NCI-H526 (cell line): ENCODE data around the gene UACA.
A peak's percentile ranks its signal among the peaks of the same experiment; 100 is the strongest.
"Not testable (repeated sequence)": the region's sequence is repeated elsewhere in the genome, so short reads cannot be mapped to it uniquely, and the experiment has no call there.

ENCODE experiments used
- DNase-seq, 2 experiments: peaks; one replicate each; lab custom pipeline; 2025; lab: John Stamatoyannopoulos, UW

Gene UACA

DNA sequence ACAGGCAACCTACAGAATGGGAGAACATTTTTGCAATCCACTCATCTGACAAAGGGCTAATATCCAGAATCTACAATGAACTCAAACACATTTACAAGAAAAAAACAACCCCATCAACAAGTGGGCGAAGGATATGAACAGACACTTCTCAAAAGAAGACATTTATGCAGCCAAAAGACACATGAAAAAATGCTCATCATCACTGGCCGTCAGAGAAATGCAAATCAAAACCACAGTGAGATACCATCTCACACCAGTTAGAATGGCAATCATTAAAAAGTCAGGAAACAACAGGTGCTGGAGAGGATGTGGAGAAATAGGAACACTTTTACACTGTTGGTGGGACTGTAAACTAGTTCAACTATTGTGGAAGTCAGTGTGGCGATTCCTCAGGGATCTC, 100.3 kb downstream of the UACA start:
- DNase-seq: not testable (repeated sequence)

DNA sequence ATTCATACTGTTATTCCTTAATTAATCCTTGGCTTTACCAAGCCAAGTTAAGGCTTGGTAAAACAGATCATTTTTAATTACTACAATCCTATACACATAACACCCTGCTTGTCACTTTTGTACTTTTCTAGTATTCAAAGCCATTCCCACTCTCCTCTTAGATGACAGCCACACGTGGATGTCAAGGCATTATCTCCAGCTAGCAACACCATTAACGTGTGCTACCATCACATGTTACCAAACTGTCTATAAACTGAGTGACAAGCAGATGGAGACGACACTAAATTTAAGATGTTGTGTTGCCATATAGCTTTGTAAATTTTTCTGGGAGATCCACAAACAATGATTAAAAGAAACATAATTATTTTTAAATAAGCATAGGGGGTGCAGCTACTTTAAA, 103.7 kb downstream of the UACA start:
- DNase-seq: no peak

DNA sequence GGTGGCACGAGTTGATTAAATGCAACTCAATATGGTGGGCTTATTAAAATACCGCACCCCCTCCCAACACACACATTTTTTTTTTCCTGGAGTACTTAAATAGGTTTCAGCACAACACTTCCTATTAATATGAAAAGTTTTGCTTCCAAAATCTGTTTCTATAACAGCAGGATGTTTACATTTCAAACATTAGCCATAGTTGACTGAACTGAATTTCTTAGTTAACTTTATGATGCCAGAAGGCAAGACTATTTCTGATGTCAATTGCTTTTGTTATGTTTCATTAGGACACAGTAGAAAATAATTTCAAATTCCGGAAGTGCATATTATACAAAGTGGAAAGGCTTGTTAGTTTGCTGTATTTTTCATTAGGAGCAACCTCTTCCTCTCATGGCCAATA, 104.7 kb downstream of the UACA start:
- DNase-seq: no peak

DNA sequence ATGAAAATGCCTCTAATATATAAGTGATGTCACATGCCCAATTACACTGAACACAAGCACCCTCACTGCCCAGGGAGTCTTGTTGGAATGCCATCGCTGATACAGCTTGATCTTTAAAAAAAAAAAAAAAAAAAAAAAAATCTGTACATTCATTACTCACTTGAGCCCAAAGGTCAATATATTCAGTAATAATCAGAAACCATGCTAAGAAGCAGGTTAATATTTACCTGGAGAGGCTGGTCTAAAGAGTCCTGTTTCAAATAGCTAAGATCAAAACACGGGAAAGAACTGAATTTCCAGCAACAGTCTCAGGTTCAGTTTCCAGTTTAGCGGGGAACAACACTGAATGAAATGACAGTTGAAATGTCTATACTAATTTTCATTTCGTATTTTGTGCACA, 109.9 kb downstream of the UACA start:
- DNase-seq: no peak

DNA sequence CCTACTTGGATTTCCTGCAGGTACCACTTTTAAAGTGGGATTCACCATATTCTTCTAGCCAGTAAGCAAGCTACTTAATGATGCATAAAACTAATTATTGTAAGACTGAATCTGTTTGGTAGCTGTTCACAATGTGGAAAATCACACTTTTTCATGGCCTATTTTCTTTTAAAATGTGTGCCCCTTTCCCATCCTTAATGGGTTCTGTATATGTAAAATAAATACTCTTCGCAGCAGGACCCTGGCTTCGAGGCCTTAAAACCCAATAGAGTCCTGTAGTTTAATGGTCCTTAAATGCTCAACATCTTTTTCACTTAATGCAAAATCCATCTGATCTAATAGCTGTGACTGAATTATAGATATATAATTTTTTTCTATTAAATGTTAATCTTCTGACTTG, 111.0 kb downstream of the UACA start:
- no peak for DNase-seq

DNA sequence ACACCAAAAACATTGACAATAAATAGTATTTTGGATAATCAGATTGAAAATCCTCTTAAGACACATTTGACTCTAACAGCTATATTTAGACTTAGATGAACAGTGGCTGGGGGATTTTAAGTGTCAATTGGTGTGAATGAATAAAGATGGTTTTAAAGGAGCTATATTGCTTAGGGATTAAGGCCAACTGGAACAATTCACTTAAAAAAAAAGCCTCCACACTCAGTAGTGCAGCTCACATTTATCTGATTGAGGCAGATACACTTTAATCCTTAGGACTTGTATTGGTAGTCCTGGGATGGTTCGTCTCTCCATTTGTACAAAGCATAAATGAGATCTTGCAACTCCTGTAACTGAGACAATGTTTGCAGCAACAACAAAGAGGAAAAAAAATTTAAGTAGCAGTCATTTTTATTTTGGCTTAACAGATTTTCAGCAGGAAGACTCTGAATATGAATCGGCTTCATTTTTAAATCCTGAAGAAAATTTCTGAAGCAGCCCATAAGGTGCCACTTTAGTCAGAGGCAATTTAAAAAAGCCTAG, 112.0 kb downstream of the UACA start:
- no peak for DNase-seq

DNA sequence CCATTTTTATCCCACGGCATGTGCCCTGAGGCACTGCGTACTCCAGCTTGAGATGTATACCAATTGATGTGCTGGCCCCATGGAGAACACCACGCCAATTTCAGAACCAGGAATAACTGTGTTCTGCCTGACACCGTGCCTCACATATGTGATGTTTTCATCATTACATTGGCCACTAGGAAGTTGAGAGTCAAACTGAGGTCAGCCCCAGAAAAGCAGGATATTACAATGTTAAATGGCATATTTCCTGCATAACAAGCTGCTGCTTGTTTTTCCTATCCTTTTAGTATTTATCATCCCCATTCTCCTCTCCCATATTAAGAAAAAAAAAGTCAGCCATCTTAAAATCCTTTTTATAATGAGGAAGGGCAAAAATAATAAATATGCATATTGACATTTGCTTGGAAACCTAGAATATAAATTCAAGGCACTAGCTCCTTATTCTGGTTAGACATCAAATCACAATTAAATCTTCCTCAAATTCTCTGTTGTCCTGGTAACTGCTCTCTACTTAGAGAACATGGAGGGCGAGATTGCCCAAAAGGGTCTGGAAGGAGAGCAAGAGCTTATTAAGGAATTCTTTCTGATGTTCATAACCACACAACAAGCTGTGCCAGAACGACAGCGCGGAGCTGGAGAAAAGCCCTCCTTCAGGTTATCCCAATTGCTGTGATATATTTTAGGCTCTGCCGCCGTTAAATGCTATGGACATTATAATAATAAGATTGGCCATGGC, 112.6 kb downstream of the UACA start:
- no peak for DNase-seq

DNA sequence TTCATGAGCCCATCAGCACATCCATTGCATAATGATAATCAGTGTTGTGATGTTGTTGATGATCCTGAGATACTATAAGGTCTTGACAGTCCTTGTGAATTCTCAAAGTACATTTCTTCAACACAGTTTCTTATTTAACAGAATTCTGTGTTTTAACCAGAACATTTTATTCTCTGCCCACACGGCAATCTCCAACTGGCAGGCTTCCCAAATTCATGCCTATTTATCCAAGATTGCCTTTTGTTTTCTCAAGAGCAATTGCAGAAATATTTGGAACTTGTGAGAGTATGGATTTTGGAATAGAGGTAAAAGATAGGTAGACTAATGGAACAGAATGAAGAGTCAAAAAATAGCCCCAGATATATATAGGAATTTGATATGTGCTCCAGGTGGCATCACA, 116.0 kb downstream of the UACA start:
- DNase-seq: no peak

DNA sequence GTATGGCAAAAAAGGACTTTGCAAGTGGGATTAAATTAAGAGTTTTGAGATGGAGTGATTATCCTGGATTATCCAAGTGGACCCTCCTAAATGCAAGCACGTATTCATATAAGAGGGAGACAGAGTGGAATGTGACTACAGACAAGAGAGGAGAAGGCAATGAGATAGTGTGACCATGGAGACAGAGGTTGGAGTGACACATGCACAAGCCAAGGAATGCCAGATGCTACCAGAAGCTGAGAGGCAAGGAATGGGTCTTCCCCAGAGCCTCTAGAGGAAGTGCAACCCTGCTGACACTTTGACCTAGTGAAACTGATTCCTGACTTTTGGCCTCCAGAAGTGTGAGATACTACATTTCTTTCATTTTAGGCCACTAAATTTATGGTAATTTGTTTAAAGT, 117.2 kb downstream of the UACA start:
- DNase-seq: no peak

DNA sequence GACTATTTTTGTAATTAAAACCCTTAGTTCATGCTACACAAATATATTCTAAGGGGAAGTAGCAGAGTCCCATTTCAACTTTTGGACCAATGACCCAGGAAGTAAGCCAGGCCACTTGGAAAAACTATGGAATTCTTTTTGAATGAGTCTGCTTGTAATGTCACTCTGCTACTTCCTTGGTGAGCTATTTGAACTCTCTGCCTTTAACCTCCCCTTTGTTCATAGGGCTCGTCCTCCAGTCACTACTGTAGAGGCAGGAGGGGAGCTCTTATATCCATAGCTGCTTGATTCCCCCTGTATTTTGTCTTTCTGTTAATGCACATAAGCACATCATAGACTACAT, 119.6 kb downstream of the UACA start:
- DNase-seq: no peak

DNA sequence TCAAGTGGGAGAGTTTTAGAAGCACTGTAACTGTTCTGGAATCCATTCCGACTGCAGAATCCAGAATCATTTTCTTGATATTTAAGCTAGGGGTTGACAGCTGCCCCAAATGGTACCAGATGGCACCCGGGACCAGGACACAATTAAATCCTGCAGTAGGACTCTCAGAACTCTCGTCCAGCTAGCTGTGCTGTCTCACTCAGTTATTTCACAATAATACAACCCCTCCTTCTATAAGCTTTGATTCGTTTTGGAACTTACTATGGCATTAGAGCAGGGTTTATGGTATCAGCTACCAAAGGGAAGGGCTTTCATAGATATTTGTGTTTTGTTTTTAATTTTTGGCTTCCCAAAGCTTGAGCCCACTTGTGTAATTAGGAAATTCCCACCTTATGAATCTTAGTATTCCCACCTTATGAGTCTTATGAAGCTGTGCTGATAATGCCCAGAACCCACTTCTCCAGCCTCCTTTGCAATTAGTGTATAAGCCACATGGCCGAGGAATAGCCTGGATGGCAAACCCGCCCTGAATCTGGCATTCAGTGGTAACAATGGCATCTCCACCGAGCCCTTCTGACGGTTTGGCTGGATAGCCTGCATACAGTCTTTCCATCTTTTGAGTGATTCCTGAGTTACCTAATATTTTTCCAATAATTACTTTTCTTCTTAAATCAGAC, 120.1 kb downstream of the UACA start:
- DNase-seq: no peak

DNA sequence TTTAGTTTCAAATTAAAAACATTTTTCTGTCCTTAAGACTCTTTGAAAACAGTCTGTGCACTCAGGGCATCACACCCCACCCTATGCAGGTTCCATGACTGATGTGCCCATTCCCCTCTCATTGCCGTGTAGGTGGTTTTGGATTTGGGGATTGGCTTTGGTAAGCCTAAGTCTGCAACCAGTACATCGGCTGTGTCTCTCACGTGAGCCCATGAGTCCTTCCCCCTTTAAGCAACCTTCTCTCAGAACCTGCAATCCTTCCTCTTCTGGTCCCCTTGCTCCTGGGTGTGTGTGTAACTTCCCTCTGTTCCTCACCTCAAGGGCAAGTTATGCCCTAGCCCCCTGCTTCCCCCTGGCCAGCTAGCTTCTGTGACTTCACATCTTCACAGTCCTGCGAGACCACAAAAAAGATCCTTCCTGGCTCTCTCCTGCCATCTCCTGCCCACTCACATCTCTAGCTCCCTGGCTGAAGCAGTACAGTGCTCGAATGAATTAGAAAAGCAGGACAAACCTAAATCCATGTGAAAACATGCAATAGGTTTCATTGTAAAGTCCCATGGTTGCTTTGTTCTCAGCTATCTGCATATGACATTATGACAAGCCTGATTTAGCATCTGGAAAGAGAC, 126.7 kb downstream of the UACA start:
- peak in 1 of 2 experiments; percentile 22 for DNase-seq

DNA sequence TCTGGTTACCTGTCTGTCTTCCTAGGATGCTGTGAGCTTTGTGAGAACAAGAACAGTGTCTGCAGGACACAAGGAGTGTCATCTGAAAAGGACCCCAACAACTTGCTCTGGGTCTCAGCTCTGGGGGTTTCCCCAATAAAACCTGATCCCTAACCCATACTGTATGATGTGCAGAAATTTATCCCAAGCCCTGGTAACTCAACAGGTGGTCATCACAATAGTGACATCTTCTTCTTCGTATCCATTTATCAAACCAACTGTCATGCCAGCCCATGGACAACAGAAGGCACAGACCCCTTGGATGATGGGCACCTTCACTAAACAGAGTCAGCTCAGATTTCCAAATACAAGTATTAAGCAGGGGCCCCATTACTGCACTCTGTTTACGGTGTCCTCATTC, 127.5 kb downstream of the UACA start:
- DNase-seq: no peak

DNA sequence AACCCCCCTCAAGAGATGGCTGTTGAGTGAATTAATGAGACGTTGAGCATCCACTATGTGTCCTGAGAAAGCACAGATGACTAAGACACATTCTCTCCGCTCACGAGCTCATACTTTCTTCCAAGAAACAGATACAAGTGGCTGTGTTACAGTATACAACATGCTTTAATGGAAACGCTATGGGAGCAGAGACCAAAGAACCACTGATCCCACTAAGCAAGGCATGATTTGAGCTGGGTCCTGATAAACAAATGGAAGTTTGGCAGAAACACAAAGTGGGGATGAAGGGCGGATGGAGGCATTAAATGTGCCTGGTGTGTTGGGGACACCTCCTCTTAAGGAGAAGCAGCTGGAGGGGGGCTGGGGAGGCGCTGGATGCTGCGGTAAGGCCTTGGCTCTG, 129.4 kb downstream of the UACA start:
- DNase-seq: no peak

DNA sequence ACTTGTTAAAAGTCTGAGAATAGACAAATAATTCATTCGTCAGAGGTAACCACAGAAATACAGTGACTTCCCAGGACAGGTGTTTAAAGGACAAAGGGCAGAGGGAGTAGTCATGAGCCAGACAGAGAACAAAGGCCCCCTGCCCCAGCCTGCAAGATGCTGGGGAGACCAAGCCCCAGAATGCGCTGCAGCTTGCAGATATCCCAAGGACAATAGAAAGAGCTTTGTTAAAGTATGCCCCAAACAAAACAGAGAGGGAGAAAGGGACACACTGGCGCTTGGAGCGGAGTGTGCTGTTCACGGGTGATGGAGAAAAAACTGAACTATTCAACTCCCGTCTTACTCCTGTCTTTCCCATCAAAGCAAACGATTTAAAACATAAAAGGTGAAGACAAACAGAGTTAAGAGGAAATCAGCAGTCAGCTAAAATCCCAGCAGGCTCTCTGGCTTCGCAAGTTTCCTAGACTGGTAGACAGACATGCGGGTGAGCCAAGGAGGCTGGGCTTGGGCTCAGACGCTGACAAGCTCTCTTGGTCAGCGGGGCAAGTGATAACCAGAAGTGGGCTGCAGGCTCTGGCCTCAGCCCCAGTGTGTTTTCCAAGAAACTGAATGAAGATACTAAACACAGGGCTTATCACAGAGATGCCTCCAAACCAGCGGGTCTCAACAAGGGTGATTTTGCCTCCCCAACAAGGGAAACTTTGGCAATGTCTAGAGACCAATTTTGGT, 130.1 kb downstream of the UACA start:
- peak in 1 of 2 experiments; percentile 8 for DNase-seq

DNA sequence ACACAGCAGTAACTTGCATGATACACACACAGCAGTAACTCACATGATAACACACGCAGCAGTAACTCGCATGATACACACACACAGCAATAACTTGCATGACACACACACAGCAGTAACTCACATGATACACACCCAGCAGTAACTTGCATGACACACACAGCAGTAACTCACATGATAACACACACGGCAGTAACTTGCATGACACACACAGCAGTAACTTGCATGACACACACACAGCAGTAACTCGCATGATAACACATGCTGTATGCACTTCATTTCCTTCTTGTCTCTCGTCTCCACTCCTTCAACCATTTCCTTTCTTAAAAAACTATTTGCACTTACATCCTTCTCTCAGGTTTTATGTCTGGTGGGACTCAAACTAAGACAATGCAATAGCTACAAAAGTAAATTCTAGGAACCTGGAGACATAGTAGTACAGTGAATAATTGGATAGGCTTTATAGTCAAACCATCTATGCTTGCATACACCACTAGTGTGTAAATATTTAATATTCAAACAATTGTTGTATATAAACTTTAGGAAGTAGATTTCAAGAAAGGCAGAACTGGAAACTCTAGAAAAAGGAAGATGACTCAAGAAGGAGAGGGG, 130.8 kb downstream of the UACA start:
- no peak for DNase-seq

DNA sequence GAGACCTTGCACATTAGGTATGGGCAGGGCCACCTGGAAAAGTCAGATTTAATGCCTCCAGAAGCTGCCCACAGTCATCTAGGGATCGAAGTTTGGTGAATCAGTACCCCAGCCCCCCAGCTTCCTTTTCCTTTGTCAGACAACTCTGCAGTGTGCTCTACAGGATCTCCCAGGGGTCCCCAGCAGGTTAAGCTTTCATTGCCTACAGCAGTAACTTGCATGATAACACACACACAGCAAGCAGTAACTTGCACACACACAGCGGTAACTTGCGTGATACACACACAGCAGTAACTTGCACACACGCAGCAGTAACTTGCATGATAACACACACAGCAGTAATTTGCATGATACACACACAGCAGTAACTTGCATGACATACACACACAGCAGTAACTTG, 131.3 kb downstream of the UACA start:
- DNase-seq: no peak

DNA sequence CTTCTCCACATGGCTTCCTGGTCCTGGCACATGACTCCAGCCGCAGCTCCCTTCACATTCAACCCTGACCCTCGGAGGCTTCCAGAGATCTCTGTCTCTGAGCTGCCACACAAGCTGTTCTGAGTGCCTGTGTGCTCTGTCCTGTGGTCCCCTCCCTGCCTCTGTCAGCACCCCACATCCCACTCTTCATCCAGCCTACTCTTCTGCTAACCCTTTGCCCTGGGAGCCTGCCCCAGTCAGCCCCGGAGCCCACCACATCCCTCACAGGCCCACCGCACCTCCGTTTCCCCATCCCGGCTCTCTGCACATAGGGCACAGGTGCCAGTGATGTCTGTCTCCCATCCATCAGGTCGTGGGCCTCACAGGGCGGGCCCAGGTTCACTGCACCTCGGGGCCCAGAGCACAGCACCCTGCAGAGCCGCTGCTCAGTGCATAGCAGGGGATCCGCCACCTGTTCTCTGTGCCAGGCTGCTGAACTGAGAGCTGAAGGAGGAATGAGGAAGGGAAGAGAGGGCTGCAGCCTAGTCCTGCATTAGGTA, 133.6 kb downstream of the UACA start:
- no peak for DNase-seq

DNA sequence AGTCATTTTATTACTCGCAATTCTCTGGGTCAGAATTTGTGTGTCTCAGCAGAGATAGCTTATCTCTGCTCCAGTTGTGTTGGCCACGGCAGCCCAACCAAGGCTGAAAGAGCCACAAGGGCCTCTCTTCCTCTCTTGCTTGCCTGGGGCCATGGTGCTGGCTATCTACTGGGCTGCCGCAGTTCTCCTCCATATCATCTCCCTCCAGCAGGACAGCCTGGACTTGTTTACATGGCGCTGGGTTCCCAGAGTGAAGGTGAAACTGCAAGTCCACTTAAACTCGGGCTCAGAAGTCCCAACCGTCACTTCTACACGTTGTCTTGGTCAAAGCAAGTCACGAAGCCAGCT, 134.8 kb downstream of the UACA start:
- DNase-seq: no peak

DNA sequence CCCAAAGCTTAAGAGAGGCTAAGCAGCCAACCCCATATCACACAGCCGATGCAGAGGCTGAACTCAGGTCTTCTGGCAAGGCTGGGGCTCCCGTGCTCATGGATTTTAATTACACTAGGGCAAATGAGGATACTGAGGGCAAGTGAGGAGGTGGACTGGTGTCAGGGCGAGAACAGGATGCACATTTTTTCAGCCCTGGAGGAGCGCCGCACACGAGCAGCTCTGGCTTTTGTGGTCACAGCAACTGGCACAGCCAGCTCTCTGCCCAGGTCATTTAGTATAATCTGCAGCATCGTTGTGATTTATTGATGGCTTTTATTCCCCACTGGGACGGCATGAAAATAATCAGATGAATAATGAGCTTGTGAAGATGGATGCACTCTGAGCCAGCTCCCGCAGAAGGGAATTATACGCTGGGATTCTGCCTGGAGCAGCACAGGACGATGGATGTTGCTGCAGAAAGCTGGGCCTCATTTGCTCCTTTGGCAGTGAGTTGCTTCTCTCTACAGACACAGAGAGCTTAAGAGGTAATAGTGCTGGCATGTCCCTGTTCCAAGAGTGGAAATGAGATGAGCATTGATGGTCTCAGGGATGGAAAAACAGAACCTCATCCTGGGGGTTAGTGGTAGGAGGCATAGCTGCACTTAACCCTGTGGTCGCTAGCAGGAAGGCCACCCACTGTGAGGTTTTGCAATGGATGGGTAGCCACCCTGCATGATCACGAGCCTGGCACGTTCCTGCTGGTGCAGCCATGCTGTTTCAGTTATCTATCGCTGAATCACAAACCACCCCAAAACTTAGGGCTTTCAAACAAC, 135.4 kb downstream of the UACA start:
- no peak for DNase-seq

DNA sequence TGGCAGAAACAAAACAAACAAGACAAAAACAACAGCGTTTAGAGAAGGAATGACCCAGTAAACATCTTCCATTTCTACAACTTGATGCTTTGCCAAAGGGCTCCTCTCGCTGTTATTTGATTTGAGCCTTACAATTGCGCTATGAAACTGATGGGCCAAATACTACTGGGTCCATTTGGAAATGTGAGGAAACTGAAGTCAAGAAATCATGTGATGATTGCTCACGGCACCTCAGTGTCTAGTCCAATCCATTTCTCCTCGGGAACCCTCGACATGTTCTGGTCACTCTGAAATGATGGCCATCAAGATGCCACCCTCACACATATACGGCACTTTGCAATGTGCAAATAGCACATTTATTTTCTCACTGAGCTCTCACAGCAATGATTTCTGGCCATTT, 136.0 kb downstream of the UACA start:
- DNase-seq: no peak
